GM19240 (cell line): ENCODE measurements around the gene SLC4A2.

Experiments used
- DNase-seq: peaks from one replicate; pipeline ENCODE4 v3.0.0; 2011; ENCODE audit warnings: low spot score; ENCODE audit not compliant: insufficient read length

The SLC4A2 gene

GRCh38 chr7:151091431-151091830 is 32.0 kb downstream of the SLC4A2 start:
- DNase-seq, result no peak

DNA sequence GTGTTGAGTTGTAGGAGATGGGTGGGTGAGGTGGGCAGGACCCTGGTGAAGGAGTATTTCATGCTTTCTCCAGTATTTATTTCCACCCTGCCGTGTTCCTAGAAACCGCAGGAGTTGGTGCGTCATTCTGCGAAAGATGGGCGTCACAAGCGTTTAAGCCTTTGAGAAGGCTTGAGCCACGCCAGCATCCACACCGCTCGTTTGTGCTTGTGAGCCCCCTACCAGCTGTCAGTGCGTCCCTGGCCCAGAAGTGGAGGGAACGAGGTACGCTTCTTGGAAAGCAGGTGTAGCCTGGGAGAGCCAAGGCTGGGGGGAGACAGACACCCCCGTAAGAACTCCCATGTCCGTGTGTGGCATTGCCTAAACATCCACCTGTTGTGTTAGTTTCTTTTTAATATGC is 32.6 kb downstream of the SLC4A2 start:
- DNase-seq, result no peak

GRCh38 chr7:151093748-151094147 is 34.4 kb downstream of the SLC4A2 start:
- no peak for DNase-seq

GRCh38 chr7:151094675-151095074 is 35.3 kb downstream of the SLC4A2 start:
- DNase-seq, result no peak

DNA sequence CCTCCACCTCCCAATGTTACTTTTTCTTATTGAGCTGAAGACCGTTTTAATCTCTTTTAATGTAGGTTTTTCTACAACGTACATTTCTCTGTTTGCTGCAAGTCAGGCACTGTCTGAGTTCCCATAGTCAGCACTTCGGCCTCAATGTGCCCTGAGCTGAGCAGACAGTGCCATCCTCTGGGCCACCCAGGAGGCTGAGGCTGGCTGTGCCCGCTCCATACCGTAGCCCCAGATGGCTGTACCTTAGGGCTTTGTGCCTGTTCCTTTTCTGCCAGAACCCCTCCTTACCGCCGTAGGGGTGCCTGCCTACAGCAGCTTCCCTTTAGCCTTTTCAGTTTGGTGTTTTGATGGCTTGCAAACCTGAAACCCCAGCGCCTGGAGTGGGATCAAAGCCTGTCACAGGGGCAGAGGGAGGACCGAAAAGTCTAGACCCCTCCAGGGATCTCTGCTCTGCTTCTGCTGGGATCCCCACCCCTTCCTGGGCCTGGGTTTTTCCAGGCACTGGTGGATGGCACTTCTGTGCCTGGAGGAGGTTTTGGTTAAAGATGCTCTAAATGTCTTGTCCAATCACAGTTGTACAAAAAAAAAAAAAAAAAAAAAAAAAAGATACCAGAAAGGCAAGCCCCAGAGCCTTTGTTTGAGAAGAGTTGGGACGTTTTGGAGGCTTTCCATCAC is 35.9 kb downstream of the SLC4A2 start:
- no peak for DNase-seq

DNA sequence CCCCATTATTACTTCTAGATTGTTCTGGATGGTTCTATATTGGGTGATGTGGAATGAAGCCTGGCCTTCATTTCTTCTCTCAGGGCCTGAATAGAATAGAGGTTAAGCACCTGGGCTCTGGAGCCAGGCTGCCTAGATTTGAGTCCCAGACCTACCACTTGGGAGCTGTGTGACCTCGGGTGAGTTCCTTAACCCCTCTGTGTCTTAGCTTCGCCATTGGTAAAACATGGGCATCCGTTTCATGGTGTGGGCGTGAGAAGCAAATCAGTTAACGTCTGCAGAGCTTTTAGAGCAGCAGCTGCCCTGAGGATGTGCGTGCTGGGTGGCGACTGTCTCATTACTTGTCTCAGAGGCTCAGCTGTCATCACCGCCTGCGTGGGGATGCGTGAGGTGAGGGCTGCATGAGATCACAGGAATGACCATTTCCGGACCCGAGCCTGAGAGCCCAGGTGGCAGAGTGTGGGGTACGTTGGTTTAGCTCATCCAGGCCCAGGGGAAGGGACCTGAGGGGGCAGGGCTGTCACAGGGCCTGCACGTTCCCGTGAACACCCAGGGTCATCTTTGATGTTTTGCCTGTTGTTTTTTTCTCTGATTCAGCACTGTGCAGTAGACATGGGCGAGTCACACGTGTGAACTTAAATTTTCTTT is 36.6 kb downstream of the SLC4A2 start:
- DNase-seq, result no peak

DNA sequence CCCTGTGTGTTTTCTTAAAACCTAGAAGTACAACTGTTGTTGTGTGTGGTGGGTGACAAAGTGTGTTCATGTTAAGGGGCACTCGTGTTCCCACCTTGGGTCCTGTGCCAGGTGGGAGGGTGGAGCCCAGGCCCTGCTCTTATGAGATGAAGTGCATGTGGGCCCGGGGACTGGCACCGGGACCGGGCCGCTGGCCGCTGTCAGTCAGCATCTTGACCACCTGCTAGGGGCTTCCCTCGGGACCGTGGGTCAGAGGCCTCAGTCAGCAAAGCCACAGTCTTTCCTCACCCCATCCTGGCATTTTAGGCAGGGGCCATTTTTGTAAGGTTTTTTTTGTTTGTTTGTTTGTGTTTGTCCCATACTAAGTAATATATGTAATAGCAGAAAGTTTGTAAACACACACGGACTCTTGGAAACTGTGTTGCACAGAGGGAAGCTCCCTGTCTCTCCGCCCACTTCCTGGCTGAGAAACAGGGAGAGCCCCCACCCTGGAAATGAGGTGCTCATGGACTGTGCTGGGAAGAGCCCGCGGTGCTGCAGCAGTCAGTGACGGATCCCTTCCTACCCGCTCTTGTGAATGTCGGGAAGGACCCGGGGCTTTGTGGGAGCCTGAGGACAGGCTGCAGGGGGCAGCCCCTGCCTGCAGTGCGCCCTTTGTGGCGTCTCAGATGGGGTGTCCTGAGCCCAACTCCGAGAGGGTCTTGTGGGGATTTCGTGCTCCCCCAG is 40.3 kb downstream of the SLC4A2 start:
- no peak for DNase-seq

DNA sequence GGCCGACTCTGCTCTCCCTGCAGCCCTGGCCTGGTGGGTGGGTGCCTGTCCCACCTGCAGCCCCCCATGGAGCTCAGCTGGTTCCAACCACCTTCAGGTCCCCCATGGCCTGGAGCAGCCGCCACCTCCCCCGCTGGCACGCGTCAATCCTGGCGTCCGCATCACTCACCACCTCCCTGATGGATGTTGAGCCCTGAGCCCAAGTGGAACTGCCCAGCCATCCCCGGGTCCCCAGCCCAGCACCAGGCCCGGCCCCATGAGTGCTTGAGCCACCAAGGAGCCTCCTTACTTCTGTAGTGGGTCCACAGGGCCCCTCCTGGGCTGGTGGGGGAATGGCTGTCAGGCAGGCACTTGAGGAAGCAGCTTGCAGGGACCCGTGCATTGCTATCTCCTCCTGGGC is 41.5 kb downstream of the SLC4A2 start:
- no peak for DNase-seq

- DNase-seq, result no peak
Measured at GRCh38 chr7:151101621-151102396, 42.4 kb downstream of the SLC4A2 start.

GRCh38 chr7:151102991-151103390 is 43.6 kb downstream of the SLC4A2 start:
- DNase-seq, result no peak

GRCh38 chr7:151103973-151104372 is 44.6 kb downstream of the SLC4A2 start:
- no peak for DNase-seq

- no peak for DNase-seq
Measured at GRCh38 chr7:151104411-151105235, 45.2 kb downstream of the SLC4A2 start.

DNA sequence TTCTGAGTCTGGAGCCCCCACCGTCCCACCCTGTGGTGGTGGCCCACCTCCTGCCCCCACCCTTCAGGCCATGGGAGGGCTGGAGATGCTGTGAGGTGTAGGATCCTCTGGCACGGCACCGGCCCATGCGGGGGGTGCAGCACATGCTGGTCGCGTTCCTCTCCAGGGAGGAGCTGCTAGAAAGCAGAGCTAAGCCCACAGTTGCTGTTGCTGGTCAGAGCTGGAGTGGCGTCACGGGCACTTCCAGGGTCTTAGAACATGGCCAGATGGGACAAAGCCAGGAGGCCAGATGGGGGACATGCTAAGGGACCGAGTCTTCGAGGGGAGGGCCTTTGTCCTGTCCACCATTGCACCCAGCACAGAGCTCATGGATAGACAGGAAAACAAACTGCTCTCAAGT is 48.5 kb downstream of the SLC4A2 start:
- no peak for DNase-seq

- DNase-seq, result no peak
Measured at GRCh38 chr7:151109094-151110048, 50.0 kb downstream of the SLC4A2 start.

DNA sequence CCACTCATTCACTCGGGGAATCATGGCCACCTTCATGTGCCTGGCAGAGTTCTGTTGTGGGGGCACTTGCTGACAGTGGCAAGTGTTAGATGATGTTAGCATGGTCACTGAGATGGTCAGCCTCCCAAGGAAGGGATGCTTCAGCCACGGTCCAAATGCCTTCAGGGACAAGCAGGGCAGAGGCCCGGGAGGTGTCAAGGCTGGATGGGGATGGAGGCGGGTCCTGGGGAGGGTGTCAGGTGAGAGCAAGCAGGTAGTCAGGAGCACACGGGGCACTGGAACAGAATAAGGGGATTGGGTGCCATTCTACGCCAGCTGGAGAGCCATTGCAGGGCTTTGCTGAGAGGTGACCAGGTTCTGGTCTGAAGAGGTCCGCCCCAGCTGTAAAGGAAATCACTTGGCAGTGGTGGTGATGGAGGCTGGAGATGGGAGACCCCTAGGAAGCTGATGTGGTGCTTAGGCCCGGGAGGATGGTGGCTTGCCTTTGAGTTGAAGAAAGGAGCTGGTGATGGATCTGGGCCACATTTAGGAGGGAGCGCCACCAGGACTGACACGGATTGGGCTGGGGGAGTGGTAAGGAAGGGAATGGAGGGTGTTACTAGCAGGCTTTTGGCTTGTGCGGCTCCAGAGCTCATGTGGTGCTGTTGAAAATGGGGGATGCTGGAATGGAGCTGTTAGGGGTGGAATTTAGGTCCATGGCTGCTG is 51.0 kb downstream of the SLC4A2 start:
- no peak for DNase-seq

DNA sequence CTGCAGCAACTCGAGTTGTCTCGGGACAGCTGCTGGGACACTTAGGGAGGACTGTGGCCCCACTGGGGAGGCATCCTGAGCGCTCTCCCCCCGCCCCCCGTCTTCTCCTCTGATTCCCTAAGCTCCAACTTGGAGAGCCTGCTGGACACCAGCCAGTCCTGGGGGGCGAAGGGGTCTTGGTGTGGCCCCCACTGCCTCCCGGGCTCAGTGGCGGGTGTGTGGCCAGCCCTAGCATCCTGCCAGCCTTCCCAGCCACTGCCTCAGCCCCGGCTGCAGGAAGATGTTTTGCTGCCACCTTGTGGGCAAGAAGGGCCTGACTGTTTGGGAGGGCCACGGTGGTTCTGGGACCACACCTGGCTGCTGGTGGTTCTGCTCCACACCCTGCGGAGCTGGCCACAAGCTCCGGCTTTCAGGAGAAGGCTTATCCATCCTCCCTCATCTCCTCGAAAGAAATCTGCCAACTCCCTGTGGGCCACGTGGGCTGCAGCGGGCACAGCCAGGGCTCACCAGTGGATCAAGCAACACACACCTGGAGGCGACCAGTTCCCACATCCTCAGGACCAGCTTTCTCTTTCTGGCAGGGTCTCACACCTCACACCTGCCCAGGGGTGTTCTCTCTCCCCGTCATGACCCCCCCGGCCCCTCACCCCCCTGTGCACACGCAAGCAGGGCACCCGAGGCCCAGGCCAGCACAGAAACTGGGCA is 51.7 kb downstream of the SLC4A2 start:
- peak; percentile 97 for DNase-seq

- no peak for DNase-seq
Measured at GRCh38 chr7:151113344-151114150, 54.2 kb downstream of the SLC4A2 start.
